HG03521 (cell line): ENCODE results near the gene SMIM8.
A peak's percentile ranks its signal among the peaks of the same experiment; 100 is the strongest.

Experiments used
- ATAC-seq: cut with Tn5 transposase; IDR thresholded peaks from one replicate; pipeline ENCODE4 v1.9.1; 2021; ENCODE audit warnings: mild to moderate bottlenecking, moderate library complexity; ENCODE audit not compliant: unreplicated experiment

SMIM8 gene

GRCh38 chr6:87333591-87334181, 11.3 kb downstream of the SMIM8 start:
- no peak for ATAC-seq

DNA sequence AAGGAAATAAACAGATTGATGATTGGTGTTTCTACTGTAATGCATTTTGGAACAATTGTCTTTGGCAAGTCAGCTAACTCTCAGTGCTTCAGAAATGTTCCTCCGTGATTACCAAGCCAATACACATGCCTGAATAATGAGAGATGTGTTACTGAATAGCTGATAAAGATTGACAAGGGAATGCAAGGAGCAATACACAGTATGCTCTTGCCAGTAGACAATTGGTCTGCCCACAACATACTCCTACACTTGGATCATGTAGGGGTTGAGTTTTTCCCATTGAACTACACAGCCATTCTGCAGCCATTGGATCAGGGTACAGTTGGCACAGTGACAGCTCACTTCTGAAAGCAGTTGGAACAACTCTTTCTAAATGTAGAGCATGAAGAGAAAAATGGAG, 12.3 kb downstream of the SMIM8 start:
- no peak for ATAC-seq

GRCh38 chr6:87336367-87336766, 14.0 kb downstream of the SMIM8 start:
- ATAC-seq: no peak

DNA sequence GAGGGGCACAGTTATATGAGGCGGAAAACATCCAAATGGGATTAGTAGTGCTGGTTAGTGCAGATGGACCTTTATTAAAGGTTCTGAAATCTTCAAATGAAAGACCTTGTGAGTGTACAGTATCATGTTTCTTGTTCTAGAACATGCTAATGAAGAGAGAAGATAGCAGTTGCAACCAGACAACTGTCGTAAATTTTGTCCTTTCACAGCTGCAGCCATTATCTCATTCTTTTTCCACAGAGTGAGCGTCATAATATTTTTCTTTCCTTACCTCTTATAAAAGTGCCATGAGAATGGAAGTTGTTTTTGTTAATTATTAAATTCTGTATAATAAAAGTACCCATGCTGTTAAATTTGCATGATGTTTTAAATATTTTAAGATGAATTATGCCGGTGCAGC, 17.8 kb downstream of the SMIM8 start:
- no peak for ATAC-seq

DNA sequence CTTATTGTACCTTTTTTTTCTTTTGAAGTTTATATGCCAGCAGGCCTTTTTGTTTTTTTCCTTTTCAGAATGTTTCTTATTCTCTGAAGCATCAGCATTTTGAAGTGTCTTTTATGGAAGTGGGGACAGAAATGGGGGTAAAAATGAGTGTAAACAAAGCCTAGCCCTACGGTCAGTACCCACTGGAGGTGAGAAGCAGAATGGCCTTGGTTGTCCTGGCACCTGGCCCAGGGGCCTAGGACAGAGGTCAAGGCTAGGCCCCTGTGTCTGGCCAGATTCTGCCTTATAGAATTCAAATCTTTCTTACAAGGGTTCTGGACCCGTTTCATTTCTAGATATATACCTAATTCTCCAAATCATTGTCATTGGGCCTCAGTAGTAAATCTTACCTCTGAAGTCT, 18.8 kb downstream of the SMIM8 start:
- ATAC-seq: no peak

GRCh38 chr6:87341899-87342298, 19.5 kb downstream of the SMIM8 start:
- peak; percentile 72 for ATAC-seq

GRCh38 chr6:87342829-87343228, 20.4 kb downstream of the SMIM8 start:
- no peak for ATAC-seq

- ATAC-seq: no peak
Observed at GRCh38 chr6:87344731-87345130, 22.3 kb downstream of the SMIM8 start, which contains the start of gene C6orf163. TSS of gene C6orf163 (plus strand) at chr6:87344813. CDS start at chr6:87345100, 287 bp downstream.

DNA sequence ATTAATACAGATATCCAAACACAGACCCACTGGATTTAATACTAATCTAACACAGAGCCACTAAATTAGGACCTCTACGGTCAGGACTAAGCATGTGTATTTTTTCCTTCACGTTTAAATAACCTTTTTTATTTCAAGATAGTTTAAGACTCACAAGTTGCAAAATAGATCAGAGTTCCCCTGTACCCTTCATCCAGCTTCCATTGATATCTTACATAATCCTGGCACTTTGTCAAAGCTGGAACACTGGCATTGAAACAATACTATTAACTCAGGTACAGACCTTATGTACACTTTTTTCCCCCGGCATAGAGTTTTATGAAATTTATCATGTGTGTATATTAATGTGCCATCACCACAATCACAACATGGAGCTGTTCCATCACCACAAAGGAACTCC, 24.3 kb downstream of the SMIM8 start:
- no peak for ATAC-seq

- ATAC-seq: no peak
Observed at GRCh38 chr6:87349896-87350295, 27.5 kb downstream of the SMIM8 start.

GRCh38 chr6:87350516-87350915, 28.1 kb downstream of the SMIM8 start:
- no peak for ATAC-seq

- no peak for ATAC-seq
Observed at GRCh38 chr6:87351583-87351982, 29.2 kb downstream of the SMIM8 start.

- ATAC-seq: no peak
Observed at GRCh38 chr6:87356181-87356580, 33.8 kb downstream of the SMIM8 start.

DNA sequence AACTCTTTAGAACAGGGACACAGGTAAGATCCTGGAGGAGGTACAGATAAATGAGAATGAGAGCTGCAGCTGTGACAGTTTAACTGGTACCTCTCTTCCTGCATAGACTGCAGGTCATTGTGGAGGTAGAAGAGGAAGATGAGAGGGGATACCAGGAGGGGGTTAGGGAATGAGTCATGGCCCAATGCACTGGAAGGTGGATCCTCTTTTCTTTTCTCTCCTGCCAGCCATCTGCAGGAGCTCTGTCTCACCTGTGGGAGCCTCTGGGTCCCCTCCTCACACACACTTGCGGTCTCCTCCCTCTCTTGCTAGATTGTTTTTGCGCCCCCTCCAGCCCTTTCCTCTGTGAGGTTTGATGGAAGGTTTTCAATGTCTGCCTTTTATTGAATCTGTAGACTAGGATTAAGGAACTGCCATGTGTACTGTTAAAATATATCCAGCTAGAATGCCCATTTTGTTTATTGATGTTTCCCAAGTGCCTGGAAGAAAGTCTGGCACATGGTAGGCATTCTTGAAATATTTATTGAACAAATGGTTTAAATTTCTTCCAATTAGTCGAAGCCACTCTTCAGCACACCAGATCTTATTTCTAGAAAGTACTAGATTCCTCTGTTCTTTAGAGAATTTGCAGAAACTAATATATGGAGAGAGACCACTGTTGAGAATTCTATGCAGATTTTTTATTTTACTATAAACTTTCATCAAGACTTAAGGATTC, 35.2 kb downstream of the SMIM8 start:
- no peak for ATAC-seq

GRCh38 chr6:87364602-87365252, 42.3 kb downstream of the SMIM8 start:
- no peak for ATAC-seq

DNA sequence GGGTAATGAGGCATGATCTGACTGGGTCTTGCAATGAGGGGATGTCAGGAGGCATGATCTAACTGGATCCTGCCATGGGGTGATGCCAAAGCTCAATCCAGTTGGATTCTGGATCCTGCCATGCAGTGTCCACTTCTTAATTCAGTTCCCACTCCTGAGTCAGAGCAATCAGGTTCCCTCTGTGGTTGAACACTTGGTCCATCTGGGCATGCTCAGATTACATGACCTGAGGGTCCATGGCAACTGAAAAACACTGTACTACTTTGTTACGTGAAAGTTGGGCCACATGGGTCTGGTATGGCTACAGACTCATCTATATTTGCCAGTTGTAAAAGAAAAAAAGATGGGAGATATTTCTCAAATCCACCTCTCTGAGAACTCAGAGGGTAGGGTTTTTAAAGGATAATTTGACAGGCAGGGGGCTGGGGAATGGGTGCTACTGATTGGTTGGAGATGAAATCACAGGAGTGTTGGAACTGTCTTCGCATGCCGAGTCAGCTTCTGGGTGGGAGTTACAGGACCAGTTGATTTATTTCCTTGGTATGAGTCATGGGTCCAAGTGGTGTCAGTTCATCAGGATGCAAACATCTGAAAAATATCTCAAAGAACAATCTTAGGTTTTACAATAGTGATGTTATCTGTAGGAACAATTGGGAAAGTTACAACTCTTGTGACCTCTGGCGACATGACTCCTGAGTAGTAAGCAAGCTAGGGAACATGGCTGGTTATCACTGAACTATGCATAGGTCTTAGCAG, 43.9 kb downstream of the SMIM8 start:
- ATAC-seq: no peak

GRCh38 chr6:87366899-87367298, 44.5 kb downstream of the SMIM8 start:
- ATAC-seq: no peak

GRCh38 chr6:87373377-87373776, 51.0 kb downstream of the SMIM8 start:
- ATAC-seq: no peak

DNA sequence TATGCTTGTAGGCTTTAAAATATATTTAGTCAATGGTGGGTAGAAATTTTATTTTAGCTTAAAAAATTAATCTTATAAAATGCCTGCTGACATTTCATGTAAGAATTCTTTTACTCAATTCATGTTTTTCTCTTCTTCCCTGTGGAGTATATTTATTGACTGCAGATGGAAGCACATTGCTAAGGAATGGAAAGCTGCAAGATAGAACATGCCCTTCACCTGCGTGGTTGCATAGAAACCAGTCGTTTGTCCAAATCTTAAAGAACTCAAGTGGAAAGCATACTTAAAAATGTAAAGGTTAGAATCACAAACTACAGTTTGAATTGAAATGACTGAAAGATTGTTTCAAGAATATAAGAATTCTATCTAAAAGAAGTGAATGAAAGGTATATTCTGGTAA, 52.9 kb downstream of the SMIM8 start:
- ATAC-seq: no peak

DNA sequence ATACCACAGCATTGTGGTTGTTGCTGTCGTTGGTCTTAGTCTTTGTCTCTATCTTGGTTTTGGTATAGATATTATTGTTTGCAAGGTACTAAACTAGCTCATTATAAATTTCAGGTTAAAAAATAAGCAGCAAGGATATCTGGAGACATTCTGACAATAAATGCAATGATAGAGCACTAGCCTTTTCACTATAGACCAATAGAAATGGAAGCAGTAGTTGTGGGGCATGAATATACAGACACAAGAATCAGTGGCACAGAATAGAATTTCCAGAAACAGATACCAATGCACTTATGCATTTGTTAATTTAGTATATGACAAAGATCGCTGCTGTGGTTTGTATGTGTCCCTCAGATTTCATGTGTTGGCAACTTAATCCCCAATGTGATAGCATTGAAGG, 54.3 kb downstream of the SMIM8 start:
- ATAC-seq: no peak

DNA sequence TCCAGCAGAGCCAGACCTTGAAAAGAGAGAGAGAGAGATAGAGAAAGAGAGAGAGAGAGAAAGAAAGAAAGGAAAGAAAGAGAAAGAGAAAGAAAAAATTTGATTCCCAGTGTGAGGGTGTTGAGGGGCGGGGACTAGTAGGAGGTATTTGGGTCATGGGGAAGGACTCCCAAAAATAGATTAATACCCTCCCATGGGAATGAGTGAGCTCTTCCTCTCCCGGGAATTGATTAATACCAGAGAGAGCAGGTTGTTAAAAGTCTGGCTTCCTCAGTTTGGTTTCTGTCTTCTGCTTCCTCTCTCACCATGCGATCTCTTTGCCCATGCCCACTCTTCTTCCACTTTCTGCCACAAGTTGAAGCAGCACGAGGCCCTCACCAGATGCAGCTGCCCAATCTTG, 56.6 kb downstream of the SMIM8 start:
- no peak for ATAC-seq

DNA sequence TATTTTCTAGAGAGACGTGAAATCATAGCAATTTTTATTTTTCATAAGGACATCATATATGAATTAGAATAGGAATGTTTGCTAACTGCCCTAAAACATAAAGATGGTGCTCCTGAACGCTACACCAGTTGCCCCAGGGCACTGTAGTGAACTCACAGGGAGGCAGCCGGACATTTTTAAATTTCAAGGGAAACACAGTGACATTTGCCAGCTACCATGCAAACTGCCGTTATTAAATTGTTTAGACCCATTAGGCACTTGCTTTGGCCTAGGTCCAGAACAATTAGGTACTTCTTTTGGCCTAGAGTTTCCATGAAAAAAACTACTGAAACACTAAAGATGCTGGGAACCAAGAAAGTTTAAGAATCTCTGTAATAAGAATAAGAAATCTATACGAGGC, 60.5 kb downstream of the SMIM8 start:
- no peak for ATAC-seq
